Hepatocyte (in vitro differentiated cells): ENCODE measurements around the gene CTF1. TPM values are rescaled to one million over a fixed set of nuclear protein-coding genes. Genes with fewer than 3 reads are reported as not detected.
"Not testable (repeated sequence)": the region's sequence is repeated elsewhere in the genome, so short reads cannot be mapped to it uniquely, and the experiment has no call there.

Source experiments
- DNase-seq: peaks from one replicate; pipeline ENCODE4 v3.0.0-alpha.2; 2016; ENCODE audit warnings: low spot score
- H2AFZ ChIP-seq: fragments of 200-600 bp; sonication (generic); 2 replicates; pipeline ENCODE4 v1.6.0; 2016; ENCODE audit warnings: antibody characterized with exemption, mild to moderate bottlenecking
- H3K27ac ChIP-seq: fragments of 200-600 bp; sonication (generic); 2 replicates; pipeline ENCODE4 v1.5.1; 2016; ENCODE audit warnings: mild to moderate bottlenecking
- H3K27me3 ChIP-seq: fragments of 200-600 bp; sonication (generic); 2 replicates; pipeline ENCODE4 v1.6.1; 2016
- H3K36me3 ChIP-seq: fragments of 200-600 bp; sonication (generic); replicated peaks from 2 replicates; pipeline ENCODE4 v1.5.1; 2016; ENCODE audit warnings: low read depth; ENCODE audit not compliant: insufficient read depth
- H3K4me1 ChIP-seq: fragments of 200-600 bp; sonication (generic); 2 replicates; pipeline ENCODE4 v1.5.1; 2016; ENCODE audit warnings: mild to moderate bottlenecking, moderate library complexity; ENCODE audit not compliant: insufficient read depth
- H3K4me2 ChIP-seq: fragments of 200-600 bp; sonication (generic); 2 replicates; pipeline ENCODE4 v1.6.0; 2016
- H3K4me3 ChIP-seq: fragments of 200-600 bp; sonication (generic); 2 replicates; pipeline ENCODE4 v1.5.1; 2016; ENCODE audit warnings: mild to moderate bottlenecking
- H3K79me2 ChIP-seq: fragments of 200-600 bp; sonication (generic); 2 replicates; pipeline ENCODE4 v1.6.0; 2017; ENCODE audit warnings: mild to moderate bottlenecking
- H3K9me2 ChIP-seq: fragments of 200-600 bp; sonication (generic); replicated peaks from 2 replicates; pipeline ENCODE4 v1.6.0; 2017; ENCODE audit warnings: mild to moderate bottlenecking; ENCODE audit not compliant: insufficient read depth
- H3K9me3 ChIP-seq: fragments of 200-600 bp; sonication (generic); 2 replicates; pipeline ENCODE4 v1.5.1; 2016; ENCODE audit warnings: low read depth, mild to moderate bottlenecking
- H4K20me1 ChIP-seq: fragments of 200-600 bp; sonication (generic); 2 replicates; pipeline ENCODE4 v1.6.0; 2016; ENCODE audit warnings: mild to moderate bottlenecking; ENCODE audit not compliant: insufficient read depth, poor library complexity, severe bottlenecking
- EZH2 ChIP-seq: fragments of 200-600 bp; sonication (generic); IDR thresholded peaks from 2 replicates; pipeline ENCODE4 v1.6.1; 2016; ENCODE audit warnings: antibody characterized with exemption, mild to moderate bottlenecking, borderline replicate concordance
- EZH2phosphoT487 ChIP-seq: fragments of 200-600 bp; sonication (generic); IDR thresholded peaks from one replicate; pipeline ENCODE4 v1.6.1; 2018; ENCODE audit warnings: antibody characterized with exemption, mild to moderate bottlenecking, low read depth, moderate library complexity; ENCODE audit not compliant: unreplicated experiment, severe bottlenecking
- WGBS: methylation state at CpG from one replicate; pipeline ENCODE4 v1.1.6; 2016; ENCODE audit warnings: low lambda C conversion rate; ENCODE audit errors: missing lambda C conversion rate; 5-methylcytosine and 5-hydroxymethylcytosine counted together
- polyA plus RNA-seq: library from polyadenylated mRNA; unstranded; fragments of >200 nt; fragmentation: Nextera tagmentation; extraction: Ambion mirVana; gene quantifications from 2 replicates; pipeline ENCODE4 v1.2.1, GENCODE V29; 2016
- total RNA-seq: library from RNA; depleted of rRNA; stranded (reverse); fragments of >200 nt; gene quantifications from 2 replicates; pipeline ENCODE4 v1.2.3, GENCODE V29; 2014
- TF ChIP-seq, protein P1 (sequence below): fragments of 200-600 bp; sonication (generic); IDR thresholded peaks from 2 replicates; pipeline ENCODE4 v1.5.1; 2016; ENCODE audit warnings: antibody characterized with exemption, mild to moderate bottlenecking; ENCODE audit not compliant: poor library complexity

Gene CTF1
- total and polyA plus RNA-seq, 2 experiments from 2014 or later, result 1.7 to 18.2 TPM

DNA sequence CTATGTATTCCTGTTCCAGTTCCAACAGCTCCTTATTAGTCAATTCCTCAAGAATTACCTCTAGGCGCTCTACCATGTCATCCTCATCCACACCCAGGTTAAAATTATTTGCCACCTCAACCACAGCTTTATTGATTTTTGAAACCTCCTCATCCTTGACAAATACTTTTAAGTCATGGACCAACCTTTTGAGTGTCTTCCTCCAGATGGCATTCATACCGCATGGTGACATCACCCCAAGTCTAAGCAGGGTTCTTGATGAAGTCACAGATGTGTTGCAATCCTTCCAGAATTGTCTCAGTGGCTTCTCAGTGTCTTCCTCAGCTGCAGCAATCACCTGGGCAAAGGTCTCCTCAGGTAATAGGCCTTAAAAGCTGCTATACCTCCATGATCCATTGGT lies 42.7 kb upstream of the CTF1 start:
- no peaks in the 10 kb centered on the region for H3K79me2 ChIP-seq
- TF ChIP-seq EZH2, result no peak
- no peak for TF ChIP-seq EZH2phosphoT487
- TF ChIP-seq, protein P1, sequence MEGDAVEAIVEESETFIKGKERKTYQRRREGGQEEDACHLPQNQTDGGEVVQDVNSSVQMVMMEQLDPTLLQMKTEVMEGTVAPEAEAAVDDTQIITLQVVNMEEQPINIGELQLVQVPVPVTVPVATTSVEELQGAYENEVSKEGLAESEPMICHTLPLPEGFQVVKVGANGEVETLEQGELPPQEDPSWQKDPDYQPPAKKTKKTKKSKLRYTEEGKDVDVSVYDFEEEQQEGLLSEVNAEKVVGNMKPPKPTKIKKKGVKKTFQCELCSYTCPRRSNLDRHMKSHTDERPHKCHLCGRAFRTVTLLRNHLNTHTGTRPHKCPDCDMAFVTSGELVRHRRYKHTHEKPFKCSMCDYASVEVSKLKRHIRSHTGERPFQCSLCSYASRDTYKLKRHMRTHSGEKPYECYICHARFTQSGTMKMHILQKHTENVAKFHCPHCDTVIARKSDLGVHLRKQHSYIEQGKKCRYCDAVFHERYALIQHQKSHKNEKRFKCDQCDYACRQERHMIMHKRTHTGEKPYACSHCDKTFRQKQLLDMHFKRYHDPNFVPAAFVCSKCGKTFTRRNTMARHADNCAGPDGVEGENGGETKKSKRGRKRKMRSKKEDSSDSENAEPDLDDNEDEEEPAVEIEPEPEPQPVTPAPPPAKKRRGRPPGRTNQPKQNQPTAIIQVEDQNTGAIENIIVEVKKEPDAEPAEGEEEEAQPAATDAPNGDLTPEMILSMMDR, result no peak
- no peak overlapping the region for H3K4me2 ChIP-seq
- H3K4me3 ChIP-seq, result no peak overlapping the region
- H4K20me1 ChIP-seq, result no peaks in the 10 kb centered on the region
- no peaks in the 10 kb centered on the region for H3K9me2 ChIP-seq
- no peak overlapping the region for H2AFZ ChIP-seq
- no peaks in the 10 kb centered on the region for H3K36me3 ChIP-seq
- H3K27ac ChIP-seq, result no peak overlapping the region
- no peaks in the 10 kb centered on the region for H3K27me3 ChIP-seq
- no peaks in the 10 kb centered on the region for H3K4me1 ChIP-seq
- H3K9me3 ChIP-seq, result no peaks in the 10 kb centered on the region
- 100% methylated on average over 2 of the region's 2 CpGs for WGBS
- DNase-seq, result no peak

DNA sequence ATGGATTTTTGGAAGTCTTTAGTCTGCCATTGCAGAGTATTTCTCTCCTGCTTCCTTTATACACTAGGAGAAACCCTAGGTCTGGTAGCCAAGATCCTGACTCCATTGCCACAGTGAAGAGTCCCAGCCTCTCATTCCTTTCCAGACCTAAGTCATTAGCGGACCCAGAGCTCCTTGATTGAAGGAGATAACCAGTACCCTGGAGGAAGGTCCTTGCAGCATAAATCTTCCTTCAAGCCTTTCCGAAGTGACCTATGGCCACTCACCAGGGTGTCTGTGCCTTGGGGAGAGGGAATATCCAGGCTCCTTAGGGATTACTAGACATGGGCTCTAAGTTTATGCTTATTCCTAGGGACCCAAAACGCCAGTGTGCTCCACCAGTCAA lies 38.3 kb upstream of the CTF1 start:
- Histone ChIP-seq H4K20me1 (no peaks in the 10 kb centered on the region), H3K4me2 (no peak overlapping the region), H2AFZ (no peak overlapping the region), H3K27ac (no peak overlapping the region), H3K9me3 (no peaks in the 10 kb centered on the region), H3K79me2 (no peaks in the 10 kb centered on the region), H3K36me3 (no peaks in the 10 kb centered on the region), H3K9me2 (no peaks in the 10 kb centered on the region), H3K4me3 (no peak overlapping the region), H3K4me1 (no peaks in the 10 kb centered on the region), H3K27me3 (no peaks in the 10 kb centered on the region)
- 55% methylated on average over 3 of the region's 3 CpGs for WGBS
- DNase-seq, result no peak
- TF ChIP-seq EZH2phosphoT487, result no peak

DNA sequence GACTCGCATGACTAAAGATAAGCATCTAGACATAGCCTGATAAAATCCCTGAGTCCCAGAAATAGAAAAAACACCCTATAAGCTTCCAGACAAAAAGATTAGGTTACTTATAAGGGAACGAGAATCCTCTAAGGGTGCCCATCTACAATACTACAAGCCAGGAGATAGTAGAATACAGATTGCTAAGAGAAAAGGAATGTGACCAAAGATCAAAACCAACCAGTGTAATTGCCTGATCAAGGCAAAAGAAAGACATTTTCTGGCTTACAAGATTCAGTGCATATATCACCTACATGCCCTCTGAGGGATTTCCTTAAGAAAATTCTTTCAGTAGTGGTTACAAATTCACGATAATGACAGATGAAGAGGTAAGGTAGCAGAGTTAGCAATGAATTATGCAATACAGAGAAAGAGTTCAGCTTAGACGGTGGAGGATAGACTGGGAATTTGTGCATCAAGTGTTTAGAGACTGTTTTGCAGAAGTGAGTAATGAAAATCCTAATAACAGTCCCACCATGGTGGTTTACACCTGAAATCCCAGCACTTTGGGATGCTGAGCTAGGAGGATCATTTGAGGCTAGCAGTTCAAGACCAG lies 37.5 kb upstream of the CTF1 start:
- TF ChIP-seq, protein P1, result no peak
- TF ChIP-seq EZH2phosphoT487 (no peak), EZH2 (no peak)
- DNase-seq, result no peak
- no peaks in the 10 kb centered on the region for H3K36me3 ChIP-seq
- WGBS, result 59% methylated on average over 4 of the region's 4 CpGs
- no peaks in the 10 kb centered on the region for H3K4me1 ChIP-seq
- no peak overlapping the region for H3K4me3 ChIP-seq
- H3K9me3 ChIP-seq, result no peaks in the 10 kb centered on the region
- H3K79me2 ChIP-seq, result no peaks in the 10 kb centered on the region
- no peaks in the 10 kb centered on the region for H4K20me1 ChIP-seq
- H2AFZ ChIP-seq, result no peak overlapping the region
- H3K27me3 ChIP-seq, result no peaks in the 10 kb centered on the region
- no peaks in the 10 kb centered on the region for H3K9me2 ChIP-seq
- no peak overlapping the region for H3K4me2 ChIP-seq
- H3K27ac ChIP-seq, result no peak overlapping the region

DNA sequence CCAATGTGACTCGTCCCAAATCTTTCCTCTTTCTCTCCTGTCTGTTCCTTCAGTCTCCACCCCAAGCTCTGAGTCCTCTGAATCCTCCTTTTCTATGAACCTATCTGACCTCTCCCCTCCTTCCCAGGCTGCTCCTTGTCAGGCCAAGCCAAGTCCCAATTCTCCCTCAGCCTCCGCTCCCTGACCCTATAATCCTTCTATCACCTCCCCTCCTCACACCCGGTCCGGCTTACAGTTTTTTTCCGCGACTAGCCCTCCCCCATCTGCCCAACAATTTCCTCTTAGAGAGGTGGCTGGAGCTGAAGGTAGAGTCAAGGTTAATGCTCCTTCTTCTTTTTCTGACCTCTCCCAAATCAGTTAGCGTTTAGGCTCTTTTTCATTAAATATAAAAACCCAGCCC lies 35.7 kb upstream of the CTF1 start:
- H3K27me3 ChIP-seq, H2AFZ ChIP-seq, DNase-seq, H3K9me3 ChIP-seq, H3K36me3 ChIP-seq, H3K4me3 ChIP-seq, H3K27ac ChIP-seq, H3K4me1 ChIP-seq, H4K20me1 ChIP-seq, H3K79me2 ChIP-seq, H3K4me2 ChIP-seq, H3K9me2 ChIP-seq: not testable (repeated sequence)
- WGBS, result 74% methylated on average over 7 of the region's 7 CpGs

DNA sequence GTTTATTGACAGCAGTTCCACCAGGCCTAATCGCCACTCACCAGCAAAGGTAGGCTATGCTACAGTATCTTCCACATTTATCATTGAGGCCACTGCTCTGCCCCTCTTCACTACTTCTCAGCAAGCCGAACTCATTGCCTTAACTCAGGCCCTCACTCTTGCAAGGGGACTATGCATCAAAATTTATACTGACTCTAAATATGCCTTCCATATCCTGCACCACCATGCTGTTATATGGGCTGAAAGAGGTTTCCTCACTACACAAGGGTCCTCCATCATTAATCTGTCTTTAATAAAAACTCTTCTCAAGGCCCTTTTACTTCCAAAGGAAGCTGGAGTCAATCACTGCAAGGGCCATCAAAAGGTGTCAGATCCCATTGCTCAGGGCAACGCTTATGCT lies 33.2 kb upstream of the CTF1 start:
- DNase-seq, H3K4me1 ChIP-seq, H3K36me3 ChIP-seq, H2AFZ ChIP-seq, H4K20me1 ChIP-seq, H3K9me2 ChIP-seq, H3K27me3 ChIP-seq, H3K9me3 ChIP-seq, H3K27ac ChIP-seq, H3K4me2 ChIP-seq, H3K79me2 ChIP-seq, H3K4me3 ChIP-seq: not testable (repeated sequence)
- 92% methylated on average over 3 of the region's 3 CpGs for WGBS
